ENCODE results near the gene HOMER3.

Gene HOMER3

DNA sequence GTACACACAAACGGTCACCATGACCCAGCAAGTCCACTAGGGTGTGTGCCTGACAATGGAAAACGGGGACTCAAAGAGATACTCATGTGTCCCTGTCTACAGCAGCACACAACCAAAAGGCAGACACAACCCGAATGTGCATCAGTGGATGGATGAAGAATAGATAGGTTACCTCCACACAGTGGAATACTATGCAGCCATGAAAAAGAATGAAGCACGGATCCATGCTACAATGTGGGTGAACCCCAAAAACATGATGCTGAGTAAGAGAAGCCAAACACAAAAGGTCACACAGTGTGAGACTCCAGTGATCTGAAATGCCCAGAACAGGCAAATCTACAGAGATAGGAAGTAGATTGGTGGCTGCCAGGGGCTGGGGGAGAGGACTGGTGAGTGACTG is 54.0 kb downstream of the HOMER3 start:
- TF ChIP-seq, protein P1, sequence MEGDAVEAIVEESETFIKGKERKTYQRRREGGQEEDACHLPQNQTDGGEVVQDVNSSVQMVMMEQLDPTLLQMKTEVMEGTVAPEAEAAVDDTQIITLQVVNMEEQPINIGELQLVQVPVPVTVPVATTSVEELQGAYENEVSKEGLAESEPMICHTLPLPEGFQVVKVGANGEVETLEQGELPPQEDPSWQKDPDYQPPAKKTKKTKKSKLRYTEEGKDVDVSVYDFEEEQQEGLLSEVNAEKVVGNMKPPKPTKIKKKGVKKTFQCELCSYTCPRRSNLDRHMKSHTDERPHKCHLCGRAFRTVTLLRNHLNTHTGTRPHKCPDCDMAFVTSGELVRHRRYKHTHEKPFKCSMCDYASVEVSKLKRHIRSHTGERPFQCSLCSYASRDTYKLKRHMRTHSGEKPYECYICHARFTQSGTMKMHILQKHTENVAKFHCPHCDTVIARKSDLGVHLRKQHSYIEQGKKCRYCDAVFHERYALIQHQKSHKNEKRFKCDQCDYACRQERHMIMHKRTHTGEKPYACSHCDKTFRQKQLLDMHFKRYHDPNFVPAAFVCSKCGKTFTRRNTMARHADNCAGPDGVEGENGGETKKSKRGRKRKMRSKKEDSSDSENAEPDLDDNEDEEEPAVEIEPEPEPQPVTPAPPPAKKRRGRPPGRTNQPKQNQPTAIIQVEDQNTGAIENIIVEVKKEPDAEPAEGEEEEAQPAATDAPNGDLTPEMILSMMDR (IDR thresholded peaks at IDR 0.05), result no peak

DNA sequence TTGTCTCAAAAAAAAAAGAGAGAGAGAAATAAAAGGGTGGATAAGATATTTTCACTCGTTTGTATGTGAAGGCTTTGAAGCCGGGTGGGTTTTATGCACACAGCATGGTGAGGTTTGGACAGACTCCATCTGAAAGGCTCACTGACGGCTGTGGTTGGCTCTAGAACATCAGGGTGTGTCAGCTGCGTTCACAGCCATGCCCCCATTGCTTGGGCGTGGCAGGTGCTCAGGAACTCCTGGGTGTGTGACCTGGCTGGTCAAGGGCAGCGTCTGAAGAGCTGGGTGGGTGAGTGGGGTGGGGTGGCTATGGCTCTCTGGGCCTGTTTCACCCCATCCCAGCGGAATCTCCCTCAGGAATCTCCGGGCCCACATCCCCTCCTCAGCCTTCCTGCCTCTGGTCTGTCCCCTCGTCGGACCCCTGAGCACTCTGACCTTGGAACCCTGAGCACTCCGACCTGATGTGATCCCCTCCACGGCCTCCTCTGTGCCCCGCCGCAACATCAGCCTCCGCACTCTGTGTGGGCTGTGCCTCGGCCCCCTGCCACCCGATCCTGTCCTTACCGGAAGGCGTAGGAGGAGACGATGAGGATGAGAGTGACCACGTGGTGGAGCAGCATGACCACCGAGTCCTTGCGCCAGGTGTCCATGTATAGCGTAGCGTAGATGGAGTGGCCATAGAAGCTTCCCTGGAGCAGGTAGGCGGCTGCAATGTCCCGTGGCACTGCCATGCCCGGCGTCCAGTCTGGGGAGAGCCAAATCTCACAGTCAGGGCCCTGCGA is 57.3 kb downstream of the HOMER3 start:
- TF ChIP-seq, protein P1 (IDR thresholded peaks at IDR 0.05), result no peak

DNA sequence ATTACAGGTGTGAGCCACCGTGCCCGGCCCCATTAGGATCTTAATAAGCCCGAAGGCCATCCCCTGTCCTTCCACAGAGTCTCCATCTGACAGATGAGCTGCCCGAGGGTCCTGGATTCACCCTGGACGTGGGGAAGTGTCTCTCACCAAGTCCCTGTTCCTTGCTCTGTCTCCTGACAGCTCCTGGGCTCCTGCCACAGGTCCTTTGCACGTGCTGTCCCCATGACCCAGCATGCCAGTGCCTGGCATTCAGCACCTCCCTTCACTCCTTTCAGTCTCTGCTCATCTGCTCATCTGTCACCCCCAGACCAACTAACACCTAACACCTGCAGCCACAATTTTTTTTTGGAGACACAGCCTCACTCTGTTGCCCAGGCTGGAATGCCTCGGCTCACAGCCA is 59.5 kb downstream of the HOMER3 start:
- TF ChIP-seq, protein P1 (IDR thresholded peaks at IDR 0.05), result no peak

DNA sequence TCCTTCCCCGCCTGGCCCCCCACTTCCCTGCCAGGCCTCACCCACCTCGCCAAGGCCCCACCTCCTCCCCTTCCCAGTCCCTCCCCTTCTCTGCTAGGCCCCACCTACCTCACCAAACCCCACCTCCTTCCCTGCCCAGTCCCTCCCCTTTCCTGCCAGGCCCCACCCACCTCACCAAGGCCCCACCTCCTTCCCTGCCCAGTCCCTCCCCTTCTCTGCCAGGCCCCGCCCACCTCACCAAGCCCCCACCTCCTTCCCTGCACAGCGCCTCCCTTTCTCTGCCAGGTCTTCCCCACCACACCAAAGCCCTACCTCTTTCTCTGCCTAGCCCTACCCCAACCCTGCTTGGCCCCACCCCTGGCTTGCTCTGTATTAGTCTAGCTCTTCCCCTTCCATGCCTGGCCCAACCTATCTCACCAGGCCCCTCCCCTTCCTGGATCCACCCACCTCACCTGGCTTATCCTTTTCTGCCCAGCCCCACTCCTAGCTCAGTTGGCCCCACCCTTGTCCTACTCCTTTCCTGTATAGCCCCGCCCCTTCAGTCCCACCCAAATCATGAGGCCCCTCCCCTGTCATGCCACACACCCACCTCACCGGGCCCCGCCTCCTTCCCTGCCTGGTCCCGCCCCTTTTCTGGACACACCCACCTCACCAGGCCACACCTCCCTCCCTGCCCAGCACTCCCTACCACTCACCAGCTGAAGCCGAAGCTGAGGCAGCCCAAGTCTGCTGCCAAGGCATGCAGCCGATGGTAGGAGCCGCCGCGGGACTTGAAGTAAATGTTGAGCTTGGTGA is 61.2 kb downstream of the HOMER3 start:
- TF ChIP-seq, protein P1 (IDR thresholded peaks at IDR 0.05), result no peak

Data from LNCAP (cell line).